Nephron progenitor cell (in vitro differentiated cells): ENCODE results near the gene FBP2.
A peak's percentile ranks its signal among the peaks of the same experiment; 100 is the strongest.

Experiments used
- DNase-seq: peaks from one replicate; pipeline ENCODE4 v3.0.0; 2021
- H3K27ac Mint-ChIP-seq: 2 replicates; pipeline ENCODE4 v1.8.0; 2021; ENCODE audit warnings: mild to moderate bottlenecking, moderate library complexity, mixed read lengths
- H3K27me3 Mint-ChIP-seq: 2 replicates; pipeline ENCODE4 v1.8.0; 2021; ENCODE audit warnings: mild to moderate bottlenecking, low read depth, mixed read lengths; ENCODE audit not compliant: poor library complexity
- H3K36me3 Mint-ChIP-seq: 2 replicates; pipeline ENCODE4 v1.8.0; 2021; ENCODE audit warnings: low read depth, mixed read lengths
- H3K4me1 Mint-ChIP-seq: 2 replicates; pipeline ENCODE4 v1.8.0; 2021; ENCODE audit warnings: mixed read lengths
- H3K4me3 Mint-ChIP-seq: 2 replicates; pipeline ENCODE4 v1.8.0; 2021; ENCODE audit warnings: mild to moderate bottlenecking, moderate library complexity, mixed read lengths
- H3K9me3 Mint-ChIP-seq: 2 replicates; pipeline ENCODE4 v1.8.0; 2021; ENCODE audit warnings: mild to moderate bottlenecking, moderate library complexity, mixed read lengths
- TF ChIP-seq, protein P1 (sequence below): fragments of 200-600 bp; sonication (generic); IDR thresholded peaks from 2 replicates; pipeline ENCODE4 v1.5.0; 2021; ENCODE audit warnings: antibody characterized with exemption

The FBP2 gene

DNA sequence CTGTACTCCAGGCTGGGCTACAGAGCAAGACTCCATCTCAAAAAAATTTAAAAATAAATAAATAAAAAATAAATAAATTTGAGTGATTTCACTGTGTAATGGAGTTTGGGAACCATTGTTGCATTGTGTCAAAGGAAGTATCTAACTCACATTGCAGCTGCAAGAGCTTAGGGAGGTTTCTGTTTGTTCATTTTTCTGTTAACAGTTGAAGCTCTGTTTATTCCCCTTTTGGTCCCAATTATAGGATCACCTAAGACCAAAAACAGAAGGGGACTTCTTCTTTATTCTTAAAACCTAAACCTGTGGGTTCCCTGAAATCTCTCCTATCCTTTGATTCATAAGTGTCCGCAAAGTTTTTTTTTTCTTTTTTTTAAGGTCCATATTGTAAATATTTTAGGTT, 67.4 kb downstream of the FBP2 start:
- Mint-ChIP-seq H3K36me3 (peaks cover 7% of the 10 kb centered on the region), H3K4me1 (no peaks in the 10 kb centered on the region), H3K4me3 (no peak overlapping the region), H3K9me3 (peaks cover 12% of the 10 kb centered on the region), H3K27me3 (no peaks in the 10 kb centered on the region), H3K27ac (no peak overlapping the region)
- TF ChIP-seq, protein P1, sequence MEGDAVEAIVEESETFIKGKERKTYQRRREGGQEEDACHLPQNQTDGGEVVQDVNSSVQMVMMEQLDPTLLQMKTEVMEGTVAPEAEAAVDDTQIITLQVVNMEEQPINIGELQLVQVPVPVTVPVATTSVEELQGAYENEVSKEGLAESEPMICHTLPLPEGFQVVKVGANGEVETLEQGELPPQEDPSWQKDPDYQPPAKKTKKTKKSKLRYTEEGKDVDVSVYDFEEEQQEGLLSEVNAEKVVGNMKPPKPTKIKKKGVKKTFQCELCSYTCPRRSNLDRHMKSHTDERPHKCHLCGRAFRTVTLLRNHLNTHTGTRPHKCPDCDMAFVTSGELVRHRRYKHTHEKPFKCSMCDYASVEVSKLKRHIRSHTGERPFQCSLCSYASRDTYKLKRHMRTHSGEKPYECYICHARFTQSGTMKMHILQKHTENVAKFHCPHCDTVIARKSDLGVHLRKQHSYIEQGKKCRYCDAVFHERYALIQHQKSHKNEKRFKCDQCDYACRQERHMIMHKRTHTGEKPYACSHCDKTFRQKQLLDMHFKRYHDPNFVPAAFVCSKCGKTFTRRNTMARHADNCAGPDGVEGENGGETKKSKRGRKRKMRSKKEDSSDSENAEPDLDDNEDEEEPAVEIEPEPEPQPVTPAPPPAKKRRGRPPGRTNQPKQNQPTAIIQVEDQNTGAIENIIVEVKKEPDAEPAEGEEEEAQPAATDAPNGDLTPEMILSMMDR, result no peak
- DNase-seq, result no peak

DNA sequence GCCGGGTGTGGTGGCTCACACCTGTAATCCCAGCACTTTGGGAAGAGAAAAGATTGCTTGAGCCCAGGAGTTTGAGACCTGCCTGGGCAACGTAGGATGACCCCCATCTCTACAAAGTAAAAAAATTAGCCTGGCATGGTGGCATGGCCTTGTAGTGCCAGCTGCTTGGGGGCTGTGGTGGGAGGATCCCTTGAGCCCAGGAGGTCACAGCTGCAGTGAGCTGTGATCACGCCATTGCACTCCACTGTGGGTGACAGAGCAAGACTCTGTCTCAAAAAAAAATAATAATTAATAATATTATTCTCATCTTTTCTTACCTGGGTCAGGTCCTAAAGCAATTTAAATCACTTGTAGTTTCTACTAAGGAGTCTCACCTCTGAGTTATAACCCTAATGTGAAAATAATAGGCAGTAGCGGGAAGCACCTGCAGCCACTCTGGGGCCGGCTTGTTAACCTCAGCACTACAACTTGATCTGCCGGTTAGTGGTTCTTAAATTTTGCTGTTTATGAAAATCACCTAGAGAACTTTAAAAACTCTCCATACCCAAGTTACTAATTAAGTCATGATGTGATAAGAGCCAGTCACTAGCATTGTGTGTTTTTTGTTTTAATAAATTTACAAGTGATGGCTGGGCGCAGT, 68.1 kb downstream of the FBP2 start:
- Mint-ChIP-seq H3K36me3 (peaks cover 8% of the 10 kb centered on the region), H3K4me3 (no peak overlapping the region), H3K27me3 (no peaks in the 10 kb centered on the region), H3K4me1 (no peaks in the 10 kb centered on the region), H3K27ac (no peak overlapping the region), H3K9me3 (peaks cover 12% of the 10 kb centered on the region)
- TF ChIP-seq, protein P1, result no peak
- DNase-seq, result no peak

DNA sequence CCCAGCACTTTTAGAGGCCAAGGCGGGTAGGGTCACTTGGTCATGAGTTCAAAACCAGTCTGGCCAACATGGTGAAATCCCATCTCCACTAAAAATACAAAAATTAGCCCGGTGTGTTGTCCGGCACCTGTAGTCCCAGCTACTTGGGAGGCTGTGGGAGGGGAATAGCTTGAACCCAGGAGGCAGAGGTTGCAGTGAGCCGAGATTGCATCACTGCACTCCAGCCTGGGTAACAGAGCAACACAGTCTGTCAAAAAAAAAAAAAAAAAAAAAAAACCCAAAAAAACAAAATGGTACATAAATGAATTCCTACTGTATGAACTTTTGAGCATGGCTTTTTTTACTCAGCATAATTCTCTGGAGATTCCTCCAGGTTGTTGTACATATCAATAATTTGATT, 76.4 kb downstream of the FBP2 start:
- TF ChIP-seq, protein P1, result no peak
- H3K4me1 Mint-ChIP-seq, result no peaks in the 10 kb centered on the region
- no peak for DNase-seq
- peaks cover 27% of the 10 kb centered on the region for H3K9me3 Mint-ChIP-seq
- H3K36me3 Mint-ChIP-seq, result peaks cover 5% of the 10 kb centered on the region
- H3K27ac Mint-ChIP-seq, result no peak overlapping the region
- peaks cover 3% of the 10 kb centered on the region for H3K27me3 Mint-ChIP-seq
- no peak overlapping the region for H3K4me3 Mint-ChIP-seq

DNA sequence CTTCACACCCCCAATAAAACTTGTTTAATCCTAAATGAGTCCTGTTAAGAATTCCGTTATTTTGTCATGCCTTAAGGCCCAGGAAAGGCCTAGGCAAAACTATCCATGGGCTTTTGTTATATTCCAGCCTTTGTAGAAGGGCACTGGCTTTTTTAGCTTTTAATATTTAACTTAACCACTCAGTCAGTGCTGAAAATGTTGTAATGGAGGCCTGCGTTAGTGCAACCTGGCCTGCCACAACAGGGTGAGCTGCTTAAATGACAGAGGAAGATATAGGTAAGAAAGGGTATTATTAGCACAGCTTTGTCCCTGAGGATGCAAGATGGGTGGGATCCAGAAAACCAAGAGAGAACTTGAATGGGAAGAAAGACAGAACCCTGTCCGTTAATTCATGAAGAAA, 78.9 kb downstream of the FBP2 start:
- Mint-ChIP-seq H3K27ac (peak overlapping the region; percentile 91), H3K27me3 (peaks cover 6% of the 10 kb centered on the region), H3K9me3 (peaks cover 7% of the 10 kb centered on the region), H3K4me3 (no peak overlapping the region), H3K36me3 (no peaks in the 10 kb centered on the region), H3K4me1 (no peaks in the 10 kb centered on the region)
- DNase-seq, result no peak
- TF ChIP-seq, protein P1, result no peak

DNA sequence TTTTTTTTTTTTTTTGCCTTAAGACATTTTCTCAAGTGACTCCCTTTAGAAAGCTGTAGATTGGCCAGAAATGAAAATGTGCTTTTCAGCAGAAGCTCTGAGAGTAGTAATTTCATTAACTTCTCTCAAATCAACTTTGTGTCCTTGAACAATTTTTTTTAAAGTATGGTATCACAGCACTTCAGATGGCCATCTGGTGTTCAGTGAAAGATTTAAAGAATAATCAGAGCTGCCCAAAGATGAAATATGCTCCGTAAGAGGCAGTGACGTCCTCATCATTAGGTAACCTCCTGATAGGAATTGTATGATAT, 81.7 kb downstream of the FBP2 start:
- no peaks in the 10 kb centered on the region for H3K36me3 Mint-ChIP-seq
- no peak for DNase-seq
- H3K27me3 Mint-ChIP-seq, result peaks cover 3% of the 10 kb centered on the region
- H3K4me3 Mint-ChIP-seq, result no peak overlapping the region
- TF ChIP-seq, protein P1, result no peak
- no peak overlapping the region for H3K27ac Mint-ChIP-seq
- H3K4me1 Mint-ChIP-seq, result no peaks in the 10 kb centered on the region
- H3K9me3 Mint-ChIP-seq, result peaks cover 4% of the 10 kb centered on the region

DNA sequence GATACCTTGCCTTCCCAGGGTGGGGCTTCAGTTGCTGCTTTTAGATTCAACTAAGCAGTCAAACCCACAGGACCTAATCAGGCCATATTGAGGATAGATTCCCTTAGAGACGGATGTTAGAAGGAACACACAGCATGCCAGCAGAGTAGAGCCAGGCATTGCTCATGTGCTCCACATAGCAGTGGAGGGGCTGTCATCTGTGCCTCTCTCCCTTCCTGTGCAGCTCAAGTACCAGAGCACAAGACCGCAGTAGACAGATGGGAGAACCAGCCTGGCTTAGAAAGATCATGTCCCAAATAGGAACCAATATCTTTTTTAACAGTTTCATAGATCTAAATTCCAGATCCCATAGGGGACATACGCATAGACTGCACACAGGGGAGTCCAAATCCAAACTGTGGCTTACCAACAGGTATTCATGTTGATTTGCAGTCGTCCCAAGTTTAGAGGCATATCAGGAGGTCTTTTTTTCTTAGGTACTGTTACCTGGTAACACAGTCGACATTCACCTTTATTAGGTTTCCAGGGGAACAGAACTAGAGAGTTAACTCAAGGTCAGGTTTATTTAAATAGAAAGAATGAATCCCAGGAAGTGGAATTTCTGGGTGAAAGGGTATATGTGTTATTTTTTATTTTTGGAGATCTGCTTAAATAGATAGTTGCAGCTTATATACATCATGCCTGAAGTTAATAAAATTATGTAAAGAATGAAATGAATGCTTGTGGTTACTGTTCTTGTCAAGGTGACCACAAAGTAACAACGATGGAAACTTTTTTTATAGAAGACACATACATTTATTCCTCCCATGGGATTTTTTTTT, 82.3 kb downstream of the FBP2 start:
- Mint-ChIP-seq H3K4me1 (no peaks in the 10 kb centered on the region), H3K9me3 (peaks cover 4% of the 10 kb centered on the region), H3K4me3 (no peak overlapping the region), H3K36me3 (no peaks in the 10 kb centered on the region), H3K27me3 (peaks cover 3% of the 10 kb centered on the region), H3K27ac (no peak overlapping the region)
- TF ChIP-seq, protein P1, result no peak
- DNase-seq, result no peak
